Esophagus muscularis mucosa (tissue), 4 donors: ENCODE measurements around the gene THYN1. TPM values are rescaled to one million over a fixed set of nuclear protein-coding genes. Genes with fewer than 3 reads are reported as not detected.
A peak's percentile ranks its signal among the peaks of the same experiment; 100 is the strongest.
"Not testable (repeated sequence)": the region's sequence is repeated elsewhere in the genome, so short reads cannot be mapped to it uniquely, and the experiment has no call there.

Experiments
- DNase-seq: peaks from one replicate; pipeline ENCODE4 v3.0.0-alpha.2; 2017; ENCODE audit errors: extremely low spot score
- H3K27ac ChIP-seq, 4 donors: fragments of 200-600 bp; sonication (generic); replicated peaks in 1 of 4; 1 replicate in 3 of 4; 2 replicates in 1 of 4; pipeline ENCODE4 v1.5.1; 2016 to 2019; ENCODE audit warnings: mild to moderate bottlenecking in 1 of 4
- H3K27me3 ChIP-seq, 4 donors: fragments of 200-600 bp; sonication (generic); one replicate each; pipeline versions ENCODE4 v1.5.1 to v1.6.0; 2016 to 2019
- H3K36me3 ChIP-seq, 4 donors: fragments of 200-600 bp; sonication (generic); one replicate each; pipeline ENCODE4 v1.5.1; 2016 to 2019
- H3K4me1 ChIP-seq, 4 donors: fragments of 200-600 bp; sonication (generic); one replicate each; pipeline ENCODE4 v1.5.1; 2016 to 2019
- H3K4me3 ChIP-seq, 4 donors: fragments of 200-600 bp; sonication (generic); 1 replicate in 2 of 4; 2 replicates in 2 of 4; pipeline ENCODE4 v1.5.1; 2016 to 2019; ENCODE audit warnings: mild to moderate bottlenecking in 4 of 4, moderate library complexity in 1 of 4
- H3K9me3 ChIP-seq, 4 donors: fragments of 200-600 bp; sonication (generic); 1 replicate in 3 of 4; 2 replicates in 1 of 4; pipeline ENCODE4 v1.5.1; 2016 to 2019
- CTCF ChIP-seq, 3 experiments: fragments of 200-600 bp in 2 of 3; fragments of 450-650 bp in 1 of 3; sonication (generic) in 2 of 3; IDR thresholded peaks; one replicate each; pipeline ENCODE4 v1.5.1; 2017 to 2019; ENCODE audit warnings: antibody characterized with exemption in 3 of 3, mild to moderate bottlenecking in 2 of 3, moderate library complexity in 1 of 3
- EP300 ChIP-seq: sonication (generic); formaldehyde crosslinking; IDR thresholded peaks from one replicate; pipeline ENCODE4 v1.6.1; 2017; ENCODE audit warnings: antibody characterized with exemption
- POLR2A ChIP-seq: fragments of 450-650 bp; IDR thresholded peaks from one replicate; pipeline ENCODE4 v1.6.1; 2017; ENCODE audit warnings: antibody characterized with exemption, moderate library complexity, mild to moderate bottlenecking, low read depth
- POLR2AphosphoS5 ChIP-seq, 2 donors: sonication (generic); formaldehyde crosslinking; IDR thresholded peaks; one replicate each; pipeline ENCODE4 v1.6.1; 2017; ENCODE audit warnings: antibody characterized with exemption in 2 of 2
- WGBS: methylation state at CpG from one replicate; pipeline ENCODE4 v1.1.5; 2018; 5-methylcytosine and 5-hydroxymethylcytosine counted together
- intact Hi-C: fragments of 100-400 bp; cut with DNase I; formaldehyde crosslinking; loops from one replicate; pipeline ENCODE4 v1.15.1; 2023
- total RNA-seq, 4 donors: library from RNA; depleted of rRNA; stranded (reverse); fragments of >200 nt; gene quantifications; one replicate each; pipeline versions ENCODE4 v1.1.0 to v1.2.1, GENCODE V29; 2016

The THYN1 gene
- total RNA-seq, 4 donors from 2014 or later: 34.1 to 59.6 (median 50.2) TPM

GRCh38 chr11:134258577-134258976 is 5.4 kb upstream of the THYN1 start:
- Histone ChIP-seq H3K27ac (no peak overlapping the region), H3K4me3 (no peak overlapping the region), H3K9me3 (no peaks in the 10 kb centered on the region), H3K27me3 (no peaks in the 10 kb centered on the region), H3K36me3 (peaks cover 34 to 74% (median 68%) of the 10 kb centered on the region in 4 donors), H3K4me1 (peaks cover 11 to 27% (median 14%) of the 10 kb centered on the region in 4 donors)
- TF ChIP-seq POLR2A (no peak), CTCF (IDR thresholded peaks at IDR 0.05) (no peak)
- intact Hi-C loops: no loop called here
- 88% methylated on average over 4 of the region's 4 CpGs for WGBS
- DNase-seq: no peak

GRCh38 chr11:134257101-134257500 is 3.9 kb upstream of the THYN1 start:
- Histone ChIP-seq H3K36me3 (peaks cover 23 to 59% (median 53%) of the 10 kb centered on the region in 4 donors), H3K27me3 (no peaks in the 10 kb centered on the region)
- 93% methylated on average over 11 of the region's 11 CpGs for WGBS

GRCh38 chr11:134255184-134255561 is 2.0 kb upstream of the THYN1 start:
- 89% methylated on average over 5 of the region's 5 CpGs for WGBS
- H3K36me3 ChIP-seq: peaks cover 16 to 54% (median 45%) of the 10 kb centered on the region in 4 donors

More at GRCh38 chr11:134257101-134257500, 3.9 kb upstream of the THYN1 start:
- peaks cover 11 to 34% (median 20%) of the 10 kb centered on the region in 4 donors for H3K4me1 ChIP-seq
- no peaks in the 10 kb centered on the region for H3K9me3 ChIP-seq
- no peak for DNase-seq
- intact Hi-C loops: no loop called here
- no peak overlapping the region for H3K27ac ChIP-seq
- no peak overlapping the region for H3K4me3 ChIP-seq
- TF ChIP-seq POLR2AphosphoS5 (IDR thresholded peaks at IDR 0.05): no peak
- no peak for TF ChIP-seq CTCF (IDR thresholded peaks at IDR 0.05)
- TF ChIP-seq POLR2A: no peak
- no peak for TF ChIP-seq EP300

GRCh38 chr11:134254433-134255183 is 1.5 kb upstream of the THYN1 start:
- intact Hi-C loops: loop anchor here (5.0 kb wide), 1 partner anchor 78 kb away; the partner anchor contains the start of gene GLB1L2

More at GRCh38 chr11:134255184-134255561, 2.0 kb upstream of the THYN1 start:
- H3K9me3 ChIP-seq, H3K27me3 ChIP-seq, DNase-seq, intact Hi-C loops, H3K27ac ChIP-seq, H3K4me3 ChIP-seq: not testable (repeated sequence)
- peaks cover 15 to 42% (median 31%) of the 10 kb centered on the region in 4 donors for H3K4me1 ChIP-seq

More at GRCh38 chr11:134254433-134255183, 1.5 kb upstream of the THYN1 start:
- H3K4me1 ChIP-seq: peaks cover 15 to 42% (median 31%) of the 10 kb centered on the region in 4 donors
- TF ChIP-seq POLR2AphosphoS5 (IDR thresholded peaks at IDR 0.05): no peak
- TF ChIP-seq EP300: no peak
- TF ChIP-seq CTCF (IDR thresholded peaks at IDR 0.05): no peak
- no peak for TF ChIP-seq POLR2A
- peak overlapping the region; percentile 75 to 96 (median 78) for H3K4me3 ChIP-seq
- no peak for DNase-seq
- H3K27ac ChIP-seq: no peak overlapping the region
- H3K27me3 ChIP-seq: no peaks in the 10 kb centered on the region
- WGBS: 76% methylated on average over 3 of the region's 3 CpGs
- H3K36me3 ChIP-seq: peaks cover 16 to 54% (median 45%) of the 10 kb centered on the region in 4 donors
- H3K9me3 ChIP-seq: no peaks in the 10 kb centered on the region
